ENCODE data around the gene LKAAEAR1.

The LKAAEAR1 gene

DNA sequence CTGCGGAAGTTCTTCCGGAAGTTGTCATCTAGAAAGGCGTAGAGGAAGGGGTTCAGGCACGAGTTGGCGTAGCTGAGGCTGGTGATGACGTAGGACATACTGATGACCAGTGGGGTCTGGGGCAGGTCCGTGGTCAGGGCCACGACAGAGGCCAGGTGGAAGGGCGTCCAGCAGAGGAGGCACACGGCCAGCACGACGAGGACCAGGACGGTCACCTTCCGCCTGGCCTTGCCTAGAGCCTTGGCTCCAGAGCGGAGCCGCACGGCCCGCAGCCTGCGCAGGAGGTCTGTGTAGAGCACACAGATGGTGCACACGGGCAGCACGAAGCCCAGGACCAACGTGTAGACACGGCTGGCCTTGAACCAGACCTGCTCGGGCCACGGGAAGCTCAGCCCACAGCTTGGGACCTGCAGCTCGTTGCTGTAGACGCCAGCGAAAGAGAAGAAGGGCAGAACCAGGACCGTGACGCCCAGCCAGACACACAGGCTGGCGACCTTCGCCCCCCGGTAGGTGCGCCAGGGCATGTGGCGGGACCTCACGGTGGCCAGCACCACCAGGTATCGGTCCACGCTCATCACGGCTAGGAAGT is 21.7 kb upstream of the LKAAEAR1 start (continued):
- TF ChIP-seq, protein P1, sequence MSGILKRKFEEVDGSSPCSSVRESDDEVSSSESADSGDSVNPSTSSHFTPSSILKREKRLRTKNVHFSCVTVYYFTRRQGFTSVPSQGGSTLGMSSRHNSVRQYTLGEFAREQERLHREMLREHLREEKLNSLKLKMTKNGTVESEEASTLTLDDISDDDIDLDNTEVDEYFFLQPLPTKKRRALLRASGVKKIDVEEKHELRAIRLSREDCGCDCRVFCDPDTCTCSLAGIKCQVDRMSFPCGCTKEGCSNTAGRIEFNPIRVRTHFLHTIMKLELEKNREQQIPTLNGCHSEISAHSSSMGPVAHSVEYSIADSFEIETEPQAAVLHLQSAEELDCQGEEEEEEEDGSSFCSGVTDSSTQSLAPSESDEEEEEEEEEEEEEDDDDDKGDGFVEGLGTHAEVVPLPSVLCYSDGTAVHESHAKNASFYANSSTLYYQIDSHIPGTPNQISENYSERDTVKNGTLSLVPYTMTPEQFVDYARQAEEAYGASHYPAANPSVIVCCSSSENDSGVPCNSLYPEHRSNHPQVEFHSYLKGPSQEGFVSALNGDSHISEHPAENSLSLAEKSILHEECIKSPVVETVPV (CRISPR knock-in tag; IDR thresholded peaks at IDR 0.05): no peak
- TF ChIP-seq ZFP30 (CRISPR knock-in tag; IDR thresholded peaks at IDR 0.05): no peak

DNA sequence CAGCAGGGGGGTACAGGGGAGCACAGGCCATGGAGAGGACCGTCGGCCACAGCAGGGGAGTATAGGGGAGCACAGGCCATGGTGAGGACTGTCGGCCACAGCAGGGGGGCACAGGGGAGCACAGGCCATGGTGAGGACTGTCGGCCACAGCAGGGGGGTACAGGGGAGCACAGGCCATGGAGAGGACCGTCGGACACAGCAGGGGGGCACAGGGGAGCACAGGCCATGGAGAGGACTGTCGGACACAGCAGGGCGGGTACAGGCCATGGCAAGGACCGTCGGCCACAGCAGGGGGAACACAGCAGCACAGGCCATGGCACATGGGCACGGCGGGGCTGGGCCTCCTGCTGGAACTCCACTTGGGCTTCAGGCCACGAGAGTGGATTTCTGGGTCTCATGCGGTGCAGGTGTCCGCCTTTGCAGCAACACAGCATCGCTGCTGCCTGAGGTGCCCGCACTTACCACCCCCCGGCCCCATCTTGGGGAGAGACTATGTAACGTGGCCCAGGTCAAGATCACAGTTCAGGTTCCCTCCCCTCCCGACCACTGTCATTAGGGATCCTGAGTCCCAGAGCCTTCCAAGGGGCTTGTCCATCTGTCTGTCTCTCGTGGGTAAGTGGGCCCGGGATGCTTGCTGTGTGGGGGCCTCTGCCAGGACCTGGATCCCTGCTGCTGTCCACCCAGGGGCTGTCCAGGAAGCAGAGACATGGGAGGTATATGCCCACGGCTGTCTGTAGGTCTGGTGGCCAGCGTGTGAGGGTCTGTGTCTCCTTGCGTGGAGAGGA is 20.7 kb upstream of the LKAAEAR1 start:
- no peak for ATAC-seq
- TF ChIP-seq TCF4 (CRISPR knock-in tag; IDR thresholded peaks at IDR 0.05; ENCODE audit: borderline replicate concordance) (no peak), RARB (CRISPR knock-in tag; IDR thresholded peaks at IDR 0.05) (no peak)
- TF ChIP-seq, protein P2, sequence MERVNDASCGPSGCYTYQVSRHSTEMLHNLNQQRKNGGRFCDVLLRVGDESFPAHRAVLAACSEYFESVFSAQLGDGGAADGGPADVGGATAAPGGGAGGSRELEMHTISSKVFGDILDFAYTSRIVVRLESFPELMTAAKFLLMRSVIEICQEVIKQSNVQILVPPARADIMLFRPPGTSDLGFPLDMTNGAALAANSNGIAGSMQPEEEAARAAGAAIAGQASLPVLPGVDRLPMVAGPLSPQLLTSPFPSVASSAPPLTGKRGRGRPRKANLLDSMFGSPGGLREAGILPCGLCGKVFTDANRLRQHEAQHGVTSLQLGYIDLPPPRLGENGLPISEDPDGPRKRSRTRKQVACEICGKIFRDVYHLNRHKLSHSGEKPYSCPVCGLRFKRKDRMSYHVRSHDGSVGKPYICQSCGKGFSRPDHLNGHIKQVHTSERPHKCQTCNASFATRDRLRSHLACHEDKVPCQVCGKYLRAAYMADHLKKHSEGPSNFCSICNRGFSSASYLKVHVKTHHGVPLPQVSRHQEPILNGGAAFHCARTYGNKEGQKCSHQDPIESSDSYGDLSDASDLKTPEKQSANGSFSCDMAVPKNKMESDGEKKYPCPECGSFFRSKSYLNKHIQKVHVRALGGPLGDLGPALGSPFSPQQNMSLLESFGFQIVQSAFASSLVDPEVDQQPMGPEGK (CRISPR knock-in tag; IDR thresholded peaks at IDR 0.05; ENCODE audit: borderline replicate concordance): no peak

DNA sequence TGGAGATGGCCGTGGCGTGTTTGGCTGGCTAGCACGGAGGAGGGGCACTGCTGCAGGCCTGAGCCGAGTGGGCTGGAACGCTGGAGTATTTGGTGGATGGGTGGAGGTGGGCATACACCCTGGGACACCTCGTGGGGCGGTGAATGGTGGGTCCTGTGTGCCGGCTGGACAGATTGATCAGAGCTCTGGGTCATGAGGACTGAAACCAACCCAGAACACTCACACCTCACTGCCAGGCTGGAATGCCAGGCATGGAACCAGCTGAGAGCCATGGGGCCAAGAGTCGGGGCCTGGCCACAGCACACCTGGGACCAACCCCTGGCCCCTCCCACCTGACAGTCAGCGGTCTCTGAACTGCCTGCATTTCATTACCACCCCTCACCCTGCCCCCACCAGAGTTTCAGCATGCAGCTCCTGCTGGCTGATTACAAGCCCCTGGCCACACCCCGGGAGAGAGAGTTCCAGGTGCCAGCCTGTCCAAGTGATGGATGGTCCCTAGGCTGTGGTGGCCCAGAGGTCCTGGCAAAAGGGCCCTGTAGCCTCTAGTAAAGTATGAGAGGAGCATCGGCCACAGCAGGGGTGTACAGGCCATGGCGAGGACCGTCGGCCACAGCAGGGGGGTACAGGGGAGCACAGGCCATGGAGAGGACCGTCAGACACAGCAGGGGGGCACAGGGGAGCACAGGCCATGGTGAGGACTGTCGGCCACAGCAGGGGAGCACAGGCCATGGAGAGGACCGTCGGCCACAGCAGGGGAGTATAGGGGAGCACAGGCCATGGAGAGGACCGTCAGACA is 19.9 kb upstream of the LKAAEAR1 start:
- ATAC-seq: no peak
- TF ChIP-seq OSR1 (CRISPR knock-in tag; IDR thresholded peaks at IDR 0.05) (no peak), ZNF8 (CRISPR knock-in tag; IDR thresholded peaks at IDR 0.05) (no peak), ISL1 (CRISPR knock-in tag; IDR thresholded peaks at IDR 0.05) (no peak), TCF4 (CRISPR knock-in tag; IDR thresholded peaks at IDR 0.05; ENCODE audit: borderline replicate concordance) (no peak), ZNF565 (CRISPR knock-in tag; conservative IDR thresholded peaks at IDR 0.05; ENCODE audit: low read depth) (no peak), ZNF70 (CRISPR knock-in tag; IDR thresholded peaks at IDR 0.05) (no peak), GLIS3 (CRISPR knock-in tag; IDR thresholded peaks at IDR 0.05) (no peak), ZC3H10 (CRISPR knock-in tag; IDR thresholded peaks at IDR 0.05) (no peak)
- TF ChIP-seq, protein P2 (CRISPR knock-in tag; IDR thresholded peaks at IDR 0.05; ENCODE audit: borderline replicate concordance): no peak

DNA sequence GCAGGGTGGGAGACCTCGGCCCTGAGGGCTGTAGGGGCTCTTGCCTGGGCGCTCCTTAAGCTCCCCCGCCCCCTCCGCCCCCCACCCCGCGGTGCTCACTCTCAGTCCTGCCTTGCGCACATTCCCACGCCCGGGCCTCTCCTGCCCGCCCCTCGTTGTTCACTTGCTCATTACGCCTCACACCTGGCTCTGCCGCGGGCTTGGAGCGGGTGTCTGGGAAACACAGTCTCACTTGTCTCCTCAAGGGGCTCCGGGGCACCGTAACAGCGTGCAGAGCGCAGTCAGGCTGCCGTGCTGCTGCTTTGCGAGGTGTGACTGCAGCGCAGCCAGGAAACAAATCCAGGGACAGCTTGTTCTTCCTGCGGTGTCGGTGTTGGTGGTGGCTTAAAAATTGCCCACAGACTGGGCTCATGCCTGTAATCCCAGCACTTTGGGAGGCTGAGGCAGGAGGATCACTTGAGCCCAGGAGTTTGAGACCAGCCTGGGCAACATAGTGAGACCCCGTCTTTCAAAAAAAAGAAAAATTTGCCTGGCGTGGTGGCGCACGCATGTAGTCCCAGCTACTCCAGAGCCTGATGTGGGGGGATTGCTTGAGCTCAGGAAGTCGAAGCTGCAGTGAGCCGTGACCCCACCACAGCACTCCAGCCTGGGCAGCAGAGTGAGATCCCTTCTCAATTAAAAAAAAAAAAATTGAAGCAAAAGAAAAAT is 18.6 kb upstream of the LKAAEAR1 start:
- ATAC-seq: no peak
- TF ChIP-seq, protein P3, sequence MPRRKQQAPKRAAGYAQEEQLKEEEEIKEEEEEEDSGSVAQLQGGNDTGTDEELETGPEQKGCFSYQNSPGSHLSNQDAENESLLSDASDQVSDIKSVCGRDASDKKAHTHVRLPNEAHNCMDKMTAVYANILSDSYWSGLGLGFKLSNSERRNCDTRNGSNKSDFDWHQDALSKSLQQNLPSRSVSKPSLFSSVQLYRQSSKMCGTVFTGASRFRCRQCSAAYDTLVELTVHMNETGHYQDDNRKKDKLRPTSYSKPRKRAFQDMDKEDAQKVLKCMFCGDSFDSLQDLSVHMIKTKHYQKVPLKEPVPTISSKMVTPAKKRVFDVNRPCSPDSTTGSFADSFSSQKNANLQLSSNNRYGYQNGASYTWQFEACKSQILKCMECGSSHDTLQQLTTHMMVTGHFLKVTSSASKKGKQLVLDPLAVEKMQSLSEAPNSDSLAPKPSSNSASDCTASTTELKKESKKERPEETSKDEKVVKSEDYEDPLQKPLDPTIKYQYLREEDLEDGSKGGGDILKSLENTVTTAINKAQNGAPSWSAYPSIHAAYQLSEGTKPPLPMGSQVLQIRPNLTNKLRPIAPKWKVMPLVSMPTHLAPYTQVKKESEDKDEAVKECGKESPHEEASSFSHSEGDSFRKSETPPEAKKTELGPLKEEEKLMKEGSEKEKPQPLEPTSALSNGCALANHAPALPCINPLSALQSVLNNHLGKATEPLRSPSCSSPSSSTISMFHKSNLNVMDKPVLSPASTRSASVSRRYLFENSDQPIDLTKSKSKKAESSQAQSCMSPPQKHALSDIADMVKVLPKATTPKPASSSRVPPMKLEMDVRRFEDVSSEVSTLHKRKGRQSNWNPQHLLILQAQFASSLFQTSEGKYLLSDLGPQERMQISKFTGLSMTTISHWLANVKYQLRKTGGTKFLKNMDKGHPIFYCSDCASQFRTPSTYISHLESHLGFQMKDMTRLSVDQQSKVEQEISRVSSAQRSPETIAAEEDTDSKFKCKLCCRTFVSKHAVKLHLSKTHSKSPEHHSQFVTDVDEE (CRISPR knock-in tag; IDR thresholded peaks at IDR 0.05): no peak
- TF ChIP-seq, protein P4, sequence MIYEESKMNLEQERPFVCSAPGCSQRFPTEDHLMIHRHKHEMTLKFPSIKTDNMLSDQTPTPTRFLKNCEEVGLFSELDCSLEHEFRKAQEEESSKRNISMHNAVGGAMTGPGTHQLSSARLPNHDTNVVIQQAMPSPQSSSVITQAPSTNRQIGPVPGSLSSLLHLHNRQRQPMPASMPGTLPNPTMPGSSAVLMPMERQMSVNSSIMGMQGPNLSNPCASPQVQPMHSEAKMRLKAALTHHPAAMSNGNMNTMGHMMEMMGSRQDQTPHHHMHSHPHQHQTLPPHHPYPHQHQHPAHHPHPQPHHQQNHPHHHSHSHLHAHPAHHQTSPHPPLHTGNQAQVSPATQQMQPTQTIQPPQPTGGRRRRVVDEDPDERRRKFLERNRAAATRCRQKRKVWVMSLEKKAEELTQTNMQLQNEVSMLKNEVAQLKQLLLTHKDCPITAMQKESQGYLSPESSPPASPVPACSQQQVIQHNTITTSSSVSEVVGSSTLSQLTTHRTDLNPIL (CRISPR knock-in tag; IDR thresholded peaks at IDR 0.05; ENCODE audit: low read depth): no peak
- no peak for TF ChIP-seq RARB (CRISPR knock-in tag; IDR thresholded peaks at IDR 0.05)
- TF ChIP-seq ESRRG (CRISPR knock-in tag; IDR thresholded peaks at IDR 0.05): no peak
- TF ChIP-seq, protein P1 (CRISPR knock-in tag; IDR thresholded peaks at IDR 0.05): no peak

All from SK-N-SH treated with all-trans-retinoic acid at 6 μM for 48 hours (cell line).